Endodermal cell (in vitro differentiated cells): ENCODE data around the gene RAB44. TPM values are rescaled to one million over a fixed set of nuclear protein-coding genes. Genes with fewer than 3 reads are reported as not detected.

Experiments
- DNase-seq: peaks from one replicate; pipeline ENCODE4 v3.0.0-alpha.2; 2017
- H3K27ac ChIP-seq: 2 replicates; pipeline ENCODE4 v1.5.1; 2013; ENCODE audit warnings: mild to moderate bottlenecking, low read depth, low read length, moderate library complexity
- H3K27me3 ChIP-seq: 2 replicates; pipeline ENCODE4 v1.6.1; 2013; ENCODE audit warnings: mild to moderate bottlenecking, low read length, moderate library complexity; ENCODE audit not compliant: insufficient read depth, control insufficient read depth, poor library complexity, severe bottlenecking
- H3K36me3 ChIP-seq: 2 replicates; pipeline ENCODE4 v1.7.0; 2013; ENCODE audit warnings: mild to moderate bottlenecking, low read length, moderate library complexity; ENCODE audit not compliant: control insufficient read depth, insufficient read depth
- H3K4me1 ChIP-seq: one replicate; pipeline ENCODE4 v1.7.0; 2013; ENCODE audit warnings: low read length; ENCODE audit not compliant: control insufficient read depth, insufficient read depth
- H3K4me3 ChIP-seq: 2 replicates; pipeline ENCODE4 v1.5.1; 2013; ENCODE audit warnings: mild to moderate bottlenecking, low read length, moderate library complexity
- H3K9ac ChIP-seq: 2 replicates; pipeline ENCODE4 v1.6.1; 2013; ENCODE audit warnings: mild to moderate bottlenecking, low read length, moderate library complexity; ENCODE audit not compliant: poor library complexity, severe bottlenecking; ENCODE audit errors: extremely low read depth
- H3K9me3 ChIP-seq: 2 replicates; pipeline ENCODE4 v1.6.1; 2013; ENCODE audit warnings: mild to moderate bottlenecking, low read length, moderate library complexity; ENCODE audit not compliant: control insufficient read depth
- H3K27ac Mint-ChIP-seq: 2 replicates; pipeline ENCODE4 v1.8.0; 2020; ENCODE audit warnings: mixed read lengths
- H3K27me3 Mint-ChIP-seq: 2 replicates; pipeline ENCODE4 v1.8.0; 2021; ENCODE audit warnings: mild to moderate bottlenecking, mixed read lengths; ENCODE audit not compliant: insufficient read depth
- H3K36me3 Mint-ChIP-seq: 2 replicates; pipeline ENCODE4 v1.8.0; 2020; ENCODE audit warnings: low read depth, mixed read lengths
- H3K4me1 Mint-ChIP-seq: 2 replicates; pipeline ENCODE4 v1.8.0; 2020; ENCODE audit warnings: mixed read lengths
- H3K4me3 Mint-ChIP-seq: 2 replicates; pipeline ENCODE4 v1.8.0; 2020; ENCODE audit warnings: mild to moderate bottlenecking, moderate library complexity, mixed read lengths
- H3K9me3 Mint-ChIP-seq: 2 replicates; pipeline ENCODE4 v1.8.0; 2020; ENCODE audit warnings: mild to moderate bottlenecking, mixed read lengths
- CTCF ChIP-seq: fragments of 200-600 bp; sonication (generic); conservative IDR thresholded peaks from 2 replicates; pipeline ENCODE4 v1.5.0; 2021; ENCODE audit warnings: antibody characterized with exemption, mild to moderate bottlenecking
- WGBS, 2 experiments: methylation state at CpG; one replicate each; pipeline versions ENCODE4 v1.1.5 to v1.1.7; 2013; ENCODE audit warnings: missing lambda C conversion rate in 2 of 2, mixed read lengths in 1 of 2; ENCODE audit not compliant: insufficient coverage in 1 of 2, insufficient read length in 1 of 2; 5-methylcytosine and 5-hydroxymethylcytosine counted together
- total RNA-seq, 2 donors: library from RNA; stranded (reverse); fragmentation: NEBNext Ultra II Directional in 1 of 2; extraction: Animal tissue kit (Norgen Biotek cat#: 25700) in 1 of 2; gene quantifications; 2 replicates in 1 of 2; 3 replicates in 1 of 2; pipeline ENCODE4 v1.2.1, GENCODE V29; 2021

Gene RAB44
- total RNA-seq, 2 donors from 2014 or later: not detected

GRCh38 chr6:36655085-36655724 is 42.4 kb upstream of the RAB44 start:
- Mint-ChIP-seq H3K9me3 (no peaks in the 10 kb centered on the region), H3K36me3 (no peaks in the 10 kb centered on the region), H3K27me3 (peaks cover 75% of the 10 kb centered on the region), H3K4me3 (no peak overlapping the region), H3K4me1 (peaks cover 12% of the 10 kb centered on the region), H3K27ac (no peak overlapping the region)
- Histone ChIP-seq H3K4me1 (no peaks in the 10 kb centered on the region), H3K4me3 (no peak overlapping the region), H3K36me3 (no peaks in the 10 kb centered on the region), H3K9me3 (no peaks in the 10 kb centered on the region), H3K9ac (no peak overlapping the region), H3K27ac (no peak overlapping the region), H3K27me3 (peaks cover 64% of the 10 kb centered on the region)
- DNase-seq: no peak
- WGBS, 2 experiments: 94 to 98% methylated on average over 2 to 6 of the region's 6 CpGs
- TF ChIP-seq CTCF: no peak

GRCh38 chr6:36656441-36656840 is 41.2 kb upstream of the RAB44 start:
- H3K27ac ChIP-seq: no peak overlapping the region
- WGBS, 2 experiments: 77 to 86% methylated on average over 1 to 5 of the region's 5 CpGs
- no peak for TF ChIP-seq CTCF
- Mint-ChIP-seq H3K27me3 (peaks cover 77% of the 10 kb centered on the region), H3K27ac (no peak overlapping the region), H3K4me1 (no peaks in the 10 kb centered on the region), H3K4me3 (no peak overlapping the region), H3K36me3 (no peaks in the 10 kb centered on the region), H3K9me3 (no peaks in the 10 kb centered on the region)
- no peaks in the 10 kb centered on the region for H3K9me3 ChIP-seq
- H3K9ac ChIP-seq: no peak overlapping the region
- H3K27me3 ChIP-seq: peaks cover 63% of the 10 kb centered on the region
- no peak overlapping the region for H3K4me3 ChIP-seq
- no peaks in the 10 kb centered on the region for H3K4me1 ChIP-seq
- DNase-seq: no peak
- no peaks in the 10 kb centered on the region for H3K36me3 ChIP-seq

GRCh38 chr6:36657271-36657670 is 40.4 kb upstream of the RAB44 start:
- peaks cover 72% of the 10 kb centered on the region for H3K27me3 Mint-ChIP-seq
- H3K36me3 ChIP-seq: no peaks in the 10 kb centered on the region
- H3K9ac ChIP-seq: no peak overlapping the region
- H3K9me3 Mint-ChIP-seq: no peaks in the 10 kb centered on the region
- no peak for DNase-seq
- H3K27ac Mint-ChIP-seq: no peak overlapping the region
- no peaks in the 10 kb centered on the region for H3K9me3 ChIP-seq
- no peaks in the 10 kb centered on the region for H3K4me1 ChIP-seq
- H3K36me3 Mint-ChIP-seq: no peaks in the 10 kb centered on the region
- WGBS, 2 experiments: 88 to 97% methylated on average over 1 of the region's 1 CpG
- H3K4me3 Mint-ChIP-seq: no peak overlapping the region
- H3K27me3 ChIP-seq: peaks cover 57% of the 10 kb centered on the region
- TF ChIP-seq CTCF: peak; percentile 27
- H3K4me3 ChIP-seq: no peak overlapping the region
- no peaks in the 10 kb centered on the region for H3K4me1 Mint-ChIP-seq
- no peak overlapping the region for H3K27ac ChIP-seq
